Common myeloid progenitor, CD34-positive (primary cell): ENCODE measurements around the gene ETS1.

Experiments used
- CTCF ChIA-PET: fragments of 350-600 bp; sonication (Branson Sonifier 250); formaldehyde crosslinking; loops from one replicate; lab custom pipeline; 2021; ENCODE audit warnings: antibody characterized with exemption; lab: Charles Lee
- POLR2A ChIA-PET: fragments of 350-600 bp; sonication (Branson Sonifier 250); formaldehyde crosslinking; loops from one replicate; lab custom pipeline; 2021; ENCODE audit warnings: antibody characterized with exemption; lab: Charles Lee
- DNase-seq, 3 donors: peaks; one replicate each; pipeline versions ENCODE4 v3.0.0 to v3.0.0-alpha.2; 2013
- H3K27ac ChIP-seq, 2 experiments: 1 replicate in 1 of 2; 2 replicates in 1 of 2; pipeline ENCODE4 v1.7.0; 2013; ENCODE audit warnings: inconsistent platforms in 2 of 2, low read length in 2 of 2, mild to moderate bottlenecking in 2 of 2, low read depth in 1 of 2, moderate library complexity in 1 of 2; ENCODE audit not compliant: severe bottlenecking in 2 of 2, insufficient read depth in 1 of 2, poor library complexity in 1 of 2
- H3K27me3 ChIP-seq, 5 experiments: replicated peaks in 2 of 5; 1 replicate in 3 of 5; 2 replicates in 2 of 5; pipeline versions ENCODE4 v1.6.1 to v1.7.0; 2013; ENCODE audit warnings: low read length in 4 of 5, mild to moderate bottlenecking in 2 of 5, moderate library complexity in 2 of 5, inconsistent platforms in 1 of 5; ENCODE audit not compliant: insufficient read depth in 5 of 5, control insufficient read depth in 4 of 5
- H3K36me3 ChIP-seq, 4 experiments: 1 replicate in 2 of 4; 2 replicates in 2 of 4; pipeline versions ENCODE4 v1.6.1 to v1.7.0; 2013; ENCODE audit warnings: low read length in 3 of 4, control low read depth in 1 of 4, mild to moderate bottlenecking in 1 of 4; ENCODE audit not compliant: control insufficient read depth in 4 of 4, insufficient read depth in 4 of 4
- H3K4me1 ChIP-seq, 4 experiments: 1 replicate in 3 of 4; 2 replicates in 1 of 4; pipeline versions ENCODE4 v1.6.1 to v1.7.1; 2013; ENCODE audit warnings: low read length in 3 of 4, mild to moderate bottlenecking in 3 of 4, control low read depth in 1 of 4, inconsistent platforms in 1 of 4, moderate library complexity in 1 of 4; ENCODE audit not compliant: control insufficient read depth in 4 of 4, insufficient read depth in 4 of 4; ENCODE audit errors: control extremely low read depth in 1 of 4
- H3K4me3 ChIP-seq, 7 experiments: 1 replicate in 4 of 7; 2 replicates in 3 of 7; pipeline versions ENCODE4 v1.5.1 to v1.7.0; 2013; ENCODE audit warnings: mild to moderate bottlenecking in 7 of 7, low read length in 6 of 7, moderate library complexity in 6 of 7, inconsistent platforms in 2 of 7, low read depth in 2 of 7, control low read depth in 1 of 7; ENCODE audit not compliant: insufficient read depth in 4 of 7, control insufficient read depth in 1 of 7; ENCODE audit errors: extremely low read depth in 1 of 7
- H3K9me3 ChIP-seq, 5 experiments: 1 replicate in 4 of 5; 2 replicates in 1 of 5; pipeline versions ENCODE4 v1.6.1 to v1.7.1; 2013; ENCODE audit warnings: low read length in 4 of 5, mild to moderate bottlenecking in 2 of 5, inconsistent platforms in 1 of 5, low read depth in 1 of 5, moderate library complexity in 1 of 5; ENCODE audit not compliant: control insufficient read depth in 4 of 5, insufficient read depth in 2 of 5; ENCODE audit errors: control extremely low read depth in 1 of 5
- WGBS: methylation state at CpG from one replicate; pipeline ENCODE4 v1.1.5; 2013; ENCODE audit not compliant: insufficient coverage; 5-methylcytosine and 5-hydroxymethylcytosine counted together

ETS1 gene

GRCh38 chr11:128496692-128497060, 90.7 kb downstream of the ETS1 start:
- H3K4me1 ChIP-seq, result peaks cover 7 to 11% (median 11%) of the 10 kb centered on the region in 4 experiments
- 71% methylated on average over 1 of the region's 4 CpGs for WGBS
- no peaks in the 10 kb centered on the region for H3K36me3 ChIP-seq
- DNase-seq, result no peak
- POLR2A ChIA-PET, result interaction anchor here (0.6 kb wide), 2 partner anchors 15 to 140 kb away, joined by 3 read pairs; no protein-coding TSS in a partner anchor
- no peak overlapping the region for H3K27ac ChIP-seq
- H3K4me3 ChIP-seq, result no peak overlapping the region
- no peaks in the 10 kb centered on the region for H3K27me3 ChIP-seq
- CTCF ChIA-PET, result interaction anchor here (1.3 to 1.5 kb wide), 3 partner anchors 9 to 21 kb away, joined by 3 to 6 read pairs (median 5); no protein-coding TSS in a partner anchor
- H3K9me3 ChIP-seq, result no peaks in the 10 kb centered on the region

- no peak for DNase-seq
- Histone ChIP-seq H3K36me3 (no peaks in the 10 kb centered on the region), H3K27ac (no peak overlapping the region), H3K4me1 (peaks cover 9 to 11% (median 10%) of the 10 kb centered on the region in 4 experiments), H3K4me3 (no peak overlapping the region), H3K9me3 (no peaks in the 10 kb centered on the region), H3K27me3 (no peaks in the 10 kb centered on the region)
- 100% methylated on average over 2 of the region's 3 CpGs for WGBS
- ChIA-PET CTCF (no interaction called here), POLR2A (no interaction called here)
Measured at GRCh38 chr11:128496249-128496648, 91.1 kb downstream of the ETS1 start.

GRCh38 chr11:128494418-128495332, 92.7 kb downstream of the ETS1 start:
- CTCF ChIA-PET, result no interaction called here
- Histone ChIP-seq H3K36me3 (peaks cover 2 to 7% (median 5%) of the 10 kb centered on the region in 4 experiments), H3K27me3 (no peaks in the 10 kb centered on the region), H3K4me1 (peaks cover 7 to 11% (median 10%) of the 10 kb centered on the region in 4 experiments), H3K4me3 (no peak overlapping the region), H3K9me3 (no peaks in the 10 kb centered on the region), H3K27ac (no peak overlapping the region)
- WGBS, result 100% methylated on average over 1 of the region's 3 CpGs
- POLR2A ChIA-PET, result no interaction called here
- DNase-seq, result no peak

GRCh38 chr11:128493570-128493965, 93.8 kb downstream of the ETS1 start:
- CTCF ChIA-PET, result interaction anchor here (1.2 to 1.3 kb wide), 3 partner anchors 10 to 138 kb away, joined by 3 to 4 read pairs (median 4); no protein-coding TSS in a partner anchor
- no peak overlapping the region for H3K27ac ChIP-seq
- H3K4me1 ChIP-seq, result peaks cover 7 to 11% (median 10%) of the 10 kb centered on the region in 4 experiments
- no peaks in the 10 kb centered on the region for H3K9me3 ChIP-seq
- no peaks in the 10 kb centered on the region for H3K27me3 ChIP-seq
- H3K4me3 ChIP-seq, result no peak overlapping the region
- peaks cover 2 to 18% (median 9%) of the 10 kb centered on the region in 4 experiments for H3K36me3 ChIP-seq
- POLR2A ChIA-PET, result no interaction called here
- WGBS, result no CpG with 5 or more reads among the region's 2 CpGs
- DNase-seq, result no peak

GRCh38 chr11:128492903-128493569, 94.3 kb downstream of the ETS1 start:
- DNase-seq, result no peak
- peaks cover 7 to 11% (median 10%) of the 10 kb centered on the region in 4 experiments for H3K4me1 ChIP-seq
- no peak overlapping the region for H3K27ac ChIP-seq
- POLR2A ChIA-PET, result no interaction called here
- H3K36me3 ChIP-seq, result peaks cover 2 to 23% (median 10%) of the 10 kb centered on the region in 4 experiments
- no peak overlapping the region for H3K4me3 ChIP-seq
- WGBS, result 79% methylated on average over 5 of the region's 5 CpGs
- CTCF ChIA-PET, result interaction anchor here (1.2 to 1.3 kb wide), 4 partner anchors 9 to 138 kb away, joined by 3 to 4 read pairs (median 4); no protein-coding TSS in a partner anchor
- H3K9me3 ChIP-seq, result no peaks in the 10 kb centered on the region
- no peaks in the 10 kb centered on the region for H3K27me3 ChIP-seq

GRCh38 chr11:128492461-128492860, 94.9 kb downstream of the ETS1 start:
- no peaks in the 10 kb centered on the region for H3K27me3 ChIP-seq
- H3K4me1 ChIP-seq, result peaks cover 3 to 11% (median 9%) of the 10 kb centered on the region in 4 experiments
- DNase-seq, result no peak
- CTCF ChIA-PET, result interaction anchor here (1.2 to 1.3 kb wide), 4 partner anchors 9 to 139 kb away, joined by 3 to 4 read pairs (median 4); no protein-coding TSS in a partner anchor
- H3K36me3 ChIP-seq, result peaks cover 2 to 27% (median 11%) of the 10 kb centered on the region in 4 experiments
- POLR2A ChIA-PET, result no interaction called here
- WGBS, result 100% methylated on average over 2 of the region's 2 CpGs
- no peak overlapping the region for H3K4me3 ChIP-seq
- H3K27ac ChIP-seq, result no peak overlapping the region
- no peaks in the 10 kb centered on the region for H3K9me3 ChIP-seq
